ENCODE measurements around the gene SETBP1.

Gene SETBP1

DNA sequence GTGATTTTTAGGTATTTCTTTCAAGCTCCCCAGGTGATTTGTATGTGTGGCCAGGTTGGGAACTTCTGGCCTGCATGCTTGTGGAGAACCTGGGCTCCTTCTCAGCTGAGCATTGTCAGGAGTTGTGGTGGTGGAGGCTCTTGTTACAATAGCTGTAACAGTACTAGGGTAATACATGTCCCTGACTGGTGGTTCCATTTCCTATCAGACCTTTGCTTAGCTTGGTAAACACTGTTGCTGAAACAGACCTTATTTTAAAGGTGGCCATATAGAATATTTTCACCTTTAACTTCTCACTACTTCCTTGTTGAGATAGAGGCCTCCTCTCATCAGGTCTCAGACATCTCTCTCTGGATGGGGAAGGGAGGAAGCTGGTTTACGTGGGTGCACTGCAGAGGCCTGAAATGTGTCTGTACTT is 79.2 kb downstream of the SETBP1 start:
- DNase-seq (ENCODE audit: low spot score) = no peak

DNA sequence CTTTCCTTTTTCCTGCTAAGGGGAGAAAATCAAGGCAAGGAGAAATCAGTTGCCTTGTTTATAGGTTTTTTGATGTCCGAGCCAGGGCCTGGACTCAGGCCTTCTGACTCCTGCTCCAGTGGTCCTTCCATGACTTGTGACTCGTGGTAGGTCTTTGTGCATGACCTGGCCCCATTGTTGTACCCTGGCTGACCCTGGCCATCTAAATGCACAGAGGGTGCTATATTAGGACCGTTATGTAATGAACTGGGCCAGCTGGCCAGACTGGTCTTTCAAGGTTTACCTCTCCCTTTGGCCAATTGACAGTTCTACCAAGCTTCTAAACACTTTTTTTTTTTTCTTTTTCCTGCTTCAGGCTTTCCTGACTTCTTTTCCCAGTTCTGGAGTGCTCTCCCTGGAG is 81.1 kb downstream of the SETBP1 start:
- no peak for DNase-seq (ENCODE audit: low spot score)

DNA sequence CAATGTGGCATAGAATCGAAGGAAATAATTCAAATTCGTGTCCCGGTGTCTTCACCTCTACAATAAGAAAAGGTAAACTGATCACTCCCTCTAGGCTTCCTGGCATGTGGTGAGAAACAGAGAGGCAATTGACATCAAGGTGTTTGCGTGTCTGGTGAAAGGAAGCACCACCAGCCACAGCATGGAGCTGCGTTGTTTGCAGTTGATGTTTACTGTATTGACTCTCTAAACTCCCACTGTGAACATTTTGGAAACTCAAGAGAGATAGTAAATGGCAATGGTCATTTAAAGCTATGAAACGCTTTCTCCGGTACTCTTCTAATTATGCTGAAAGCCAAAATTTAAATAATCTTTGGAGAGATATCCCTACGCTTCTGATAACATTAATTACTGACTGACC is 82.6 kb downstream of the SETBP1 start:
- no peak for DNase-seq (ENCODE audit: low spot score)

DNA sequence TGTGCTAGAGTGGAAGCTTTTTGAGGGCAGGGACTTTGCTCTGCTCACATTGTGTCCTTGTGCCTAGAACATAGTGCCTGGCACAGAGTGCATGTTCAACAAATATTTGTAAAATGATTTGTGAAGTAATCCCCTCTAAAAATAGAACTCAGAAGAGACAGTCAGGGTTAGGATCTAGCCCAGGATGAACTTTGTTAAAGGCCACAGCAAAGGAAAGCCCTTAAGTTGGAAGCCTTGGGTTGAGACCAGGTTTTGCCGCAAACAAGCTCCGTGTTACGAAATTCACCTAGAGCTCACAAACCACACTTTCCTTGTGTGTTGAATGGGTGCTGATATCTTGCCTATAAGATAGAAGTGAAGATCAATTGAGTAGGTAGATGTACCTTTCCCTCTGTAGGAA is 84.2 kb downstream of the SETBP1 start:
- DNase-seq (ENCODE audit: low spot score) = no peak

DNA sequence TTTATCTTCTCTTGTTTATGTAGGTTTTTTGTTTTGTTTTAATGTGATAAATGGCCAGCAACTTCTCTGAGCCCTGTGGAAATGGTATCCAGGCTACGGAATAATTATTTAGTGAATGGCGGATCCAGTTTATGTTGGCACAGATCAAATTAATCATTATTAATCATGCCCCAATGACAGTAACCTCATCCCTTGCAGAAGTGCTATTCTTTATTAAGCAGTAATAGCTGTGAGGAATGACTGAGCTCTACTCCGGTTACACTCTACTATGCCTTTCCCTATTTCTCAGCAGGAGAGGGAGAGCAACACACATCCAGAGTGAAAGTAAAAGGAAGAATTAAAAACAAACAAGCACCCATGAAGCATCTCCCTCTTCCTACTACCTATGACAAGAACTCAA is 84.8 kb downstream of the SETBP1 start:
- DNase-seq (ENCODE audit: low spot score) = no peak

DNA sequence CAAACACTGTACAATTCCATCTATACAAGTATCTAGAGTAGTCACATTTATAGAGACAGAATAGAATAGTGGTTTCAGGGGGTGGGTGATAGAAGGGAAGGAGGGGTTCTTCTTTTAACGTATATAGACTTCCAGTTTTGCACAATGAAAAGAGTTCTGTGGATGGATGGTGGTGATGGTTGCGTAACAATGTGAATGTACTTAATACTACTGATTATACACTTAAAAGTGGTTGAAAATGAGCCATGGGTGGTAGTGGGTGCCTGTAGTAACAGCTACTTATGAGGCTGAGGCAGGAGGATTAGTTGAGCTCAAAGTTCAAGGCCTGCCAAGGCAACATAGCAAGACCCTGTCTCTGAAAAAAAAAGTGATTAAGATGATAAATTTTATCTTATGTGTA is 85.8 kb downstream of the SETBP1 start:
- DNase-seq (ENCODE audit: low spot score) = no peak

DNA sequence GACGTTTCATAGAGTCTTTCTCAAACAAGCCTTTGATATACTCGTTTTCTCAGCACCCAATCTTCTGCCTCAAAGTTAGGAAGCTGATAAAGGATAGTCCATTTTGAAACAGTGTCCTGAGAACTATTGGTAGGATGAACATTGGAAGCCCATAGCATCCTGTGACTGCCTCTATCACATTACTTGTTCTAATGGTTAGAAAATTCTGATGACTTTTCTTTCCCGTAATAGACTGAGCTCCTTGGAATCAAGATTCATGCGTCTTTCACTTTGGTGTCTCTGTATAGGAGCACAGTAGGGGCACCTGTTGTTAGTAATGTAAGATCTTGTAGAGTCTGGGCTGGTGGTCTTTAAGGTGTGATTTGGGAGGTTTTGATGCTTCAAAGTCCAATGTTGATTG is 87.1 kb downstream of the SETBP1 start:
- DNase-seq (ENCODE audit: low spot score) = no peak

DNA sequence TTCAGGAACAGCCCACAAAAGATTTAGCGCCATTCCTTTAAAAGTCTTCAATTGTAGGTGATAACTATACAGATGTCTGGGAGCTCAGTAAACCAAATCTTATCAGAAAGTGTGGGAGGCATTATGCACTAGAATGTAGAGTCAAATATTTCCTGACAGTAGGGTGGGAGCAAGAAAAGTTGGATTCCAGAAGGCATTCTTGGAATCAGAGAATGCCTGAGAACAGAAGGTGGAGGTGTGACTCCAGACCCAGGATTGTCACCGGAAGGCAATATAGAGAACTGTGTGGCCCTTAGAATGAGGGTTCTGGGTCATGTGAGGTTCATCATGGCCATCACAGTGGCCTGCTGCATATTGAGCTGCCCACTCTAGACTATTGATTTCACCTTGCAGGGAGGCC is 90.0 kb downstream of the SETBP1 start:
- DNase-seq (ENCODE audit: low spot score) = no peak

DNA sequence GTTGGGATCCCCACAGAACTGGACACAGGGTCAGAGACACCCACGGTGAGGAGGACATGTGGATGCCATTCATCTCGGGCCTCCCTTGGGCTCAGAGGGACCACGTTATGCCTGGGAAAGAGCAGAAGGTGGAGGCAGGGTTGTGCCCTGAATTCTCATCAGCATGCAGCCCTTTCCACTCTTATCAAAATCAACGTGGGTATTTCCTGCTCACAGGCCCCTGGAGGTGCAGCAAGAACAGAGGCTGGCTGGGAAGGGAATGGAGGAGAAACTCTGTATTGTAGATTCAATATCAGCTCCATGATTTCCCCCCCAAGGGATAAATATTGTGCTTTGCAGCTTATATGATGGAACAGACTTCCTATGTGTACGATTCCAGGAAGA is 90.9 kb downstream of the SETBP1 start:
- no peak for DNase-seq (ENCODE audit: low spot score)

DNA sequence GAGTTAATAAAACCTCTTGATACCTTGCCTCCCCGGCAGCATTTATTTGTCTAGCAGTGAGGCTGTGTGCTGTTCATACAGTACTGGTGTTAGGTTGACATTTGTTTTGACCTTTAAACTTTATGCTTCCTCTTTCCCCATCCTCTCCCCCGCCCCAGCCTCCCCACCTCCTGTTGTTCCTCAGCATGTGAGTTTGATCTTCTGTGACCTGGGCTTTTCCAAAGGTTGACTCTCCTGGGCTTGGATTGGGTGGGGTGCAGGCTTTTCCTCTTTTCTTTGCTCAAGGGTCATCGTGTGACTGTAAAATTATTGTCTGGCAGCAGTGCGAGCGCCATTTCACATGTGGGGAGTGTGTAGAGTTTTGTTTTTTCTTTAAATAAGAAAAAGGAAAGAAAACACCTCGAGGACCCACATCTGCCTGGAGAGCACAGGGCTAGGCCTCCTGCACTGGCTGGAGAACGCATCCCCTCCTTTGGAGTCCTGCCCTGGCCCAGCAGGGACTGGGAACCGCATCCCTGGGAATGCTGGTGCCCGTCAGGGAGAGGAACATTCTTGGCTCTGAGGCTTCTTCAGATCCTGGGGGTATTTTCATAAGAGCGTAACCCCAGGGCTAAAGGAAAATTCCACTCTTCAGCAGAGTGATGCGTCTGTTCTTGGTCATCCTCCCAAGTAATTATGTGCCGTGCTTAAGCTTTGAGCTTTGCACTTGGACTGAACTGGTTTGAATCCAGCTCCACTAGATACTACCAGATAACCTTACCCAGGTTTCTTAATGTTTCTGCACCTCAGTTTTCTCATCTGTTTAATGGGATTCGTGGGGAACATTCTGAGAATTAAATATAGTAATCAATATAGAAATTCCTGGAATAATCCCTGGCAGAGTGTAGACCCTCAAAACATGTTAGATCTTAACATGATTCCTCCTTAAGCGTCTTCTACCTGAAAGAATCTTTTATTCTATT is 91.5 kb downstream of the SETBP1 start:
- no peak for DNase-seq (ENCODE audit: low spot score)

DNA sequence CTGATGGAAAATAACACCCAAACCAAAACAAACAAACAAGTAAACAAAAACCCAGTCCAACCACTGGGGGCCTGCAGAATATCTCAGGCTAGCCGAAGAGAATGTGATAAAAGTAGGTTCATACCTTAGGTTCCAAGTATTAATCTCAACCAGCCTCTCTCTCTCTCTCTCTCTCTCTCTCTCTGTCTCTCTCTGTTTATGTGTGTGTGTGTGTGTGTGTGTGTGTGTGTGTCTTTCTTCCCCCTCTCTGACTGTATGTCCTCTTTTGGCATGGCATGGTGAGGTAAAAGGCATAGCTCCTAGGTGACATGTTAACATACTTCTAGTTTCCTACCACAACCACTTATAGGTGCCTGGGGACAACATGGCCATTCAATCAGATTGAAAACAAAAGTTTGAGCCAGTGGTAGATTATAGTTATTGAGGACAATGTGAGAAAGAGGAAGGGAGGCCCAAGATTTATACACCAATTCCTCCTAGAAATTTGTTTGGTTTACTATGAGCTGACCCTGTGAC is 93.0 kb downstream of the SETBP1 start:
- no peak for DNase-seq (ENCODE audit: low spot score)

DNA sequence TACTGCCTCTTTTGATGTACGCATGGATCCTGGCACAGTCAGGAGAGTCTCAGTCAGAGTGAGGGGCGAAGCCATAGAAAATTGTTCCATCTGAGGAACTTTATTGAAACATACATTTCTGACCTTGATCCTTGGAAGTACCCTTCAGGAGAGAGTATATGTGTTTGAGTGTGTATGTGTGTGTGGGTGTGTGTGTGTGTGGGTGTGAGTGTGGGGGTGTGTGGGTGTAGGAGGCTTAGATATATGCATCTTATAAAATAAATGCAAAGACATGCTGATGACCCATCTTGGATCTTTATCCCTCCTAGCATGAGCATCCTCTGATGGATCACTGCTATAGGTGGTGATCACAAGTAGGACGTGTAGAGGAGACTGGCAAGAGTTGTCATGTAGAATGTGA is 93.5 kb downstream of the SETBP1 start:
- no peak for DNase-seq (ENCODE audit: low spot score)

DNA sequence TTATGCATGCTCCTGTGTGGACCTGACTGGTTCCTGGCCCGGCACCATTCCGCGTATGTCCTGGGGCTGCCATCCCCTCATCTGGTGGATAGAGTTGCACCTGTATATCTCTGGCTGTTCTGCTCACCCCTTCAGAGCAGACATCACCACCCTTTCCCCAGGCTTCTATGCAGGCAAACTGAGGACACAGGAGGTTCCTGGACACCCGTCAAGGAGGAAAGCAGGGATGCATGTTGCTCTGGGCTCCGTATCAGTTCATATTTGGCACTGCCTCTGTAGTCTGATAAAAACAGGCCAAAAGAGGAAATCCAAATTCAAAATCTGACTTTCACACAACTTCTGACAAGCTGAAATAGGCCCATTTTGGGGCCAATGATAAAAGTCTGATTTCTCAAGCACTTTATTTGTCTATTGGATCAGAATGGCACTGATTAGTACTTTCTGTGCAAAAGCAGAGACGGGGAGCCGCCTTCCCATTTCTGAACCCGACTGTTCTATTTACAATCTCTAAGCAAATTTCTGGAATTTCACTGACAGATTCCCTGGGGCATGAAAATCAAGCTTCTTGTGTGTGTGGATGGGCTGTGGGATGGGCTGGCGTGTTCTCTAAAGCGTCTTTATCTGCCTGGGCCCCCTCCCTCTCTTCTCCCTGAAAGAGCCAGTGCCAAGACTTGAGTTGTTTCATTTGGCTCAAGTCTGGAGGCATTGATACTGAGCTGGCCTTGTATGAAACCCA is 96.9 kb downstream of the SETBP1 start:
- no peak for DNase-seq (ENCODE audit: low spot score)

DNA sequence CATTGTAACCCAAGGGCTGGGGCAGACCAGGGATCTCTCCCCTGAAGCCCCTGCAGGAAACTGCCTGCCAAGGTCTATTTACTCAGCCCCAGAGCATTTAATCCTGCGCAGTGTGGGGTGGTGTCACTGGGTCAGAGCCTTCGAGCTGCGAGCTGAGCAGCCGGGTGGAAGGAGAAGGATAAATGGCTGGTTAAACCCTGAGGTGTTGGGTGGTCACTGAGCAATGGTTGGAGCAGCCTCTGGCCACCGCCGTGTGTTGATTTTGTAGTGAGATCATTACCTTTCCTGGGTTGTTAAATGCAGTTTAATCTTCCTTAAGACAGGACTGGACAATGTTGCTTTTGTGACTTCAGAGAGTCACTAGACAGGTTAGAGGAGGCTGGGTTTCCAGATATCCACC is 98.1 kb downstream of the SETBP1 start:
- no peak for DNase-seq (ENCODE audit: low spot score)

DNA sequence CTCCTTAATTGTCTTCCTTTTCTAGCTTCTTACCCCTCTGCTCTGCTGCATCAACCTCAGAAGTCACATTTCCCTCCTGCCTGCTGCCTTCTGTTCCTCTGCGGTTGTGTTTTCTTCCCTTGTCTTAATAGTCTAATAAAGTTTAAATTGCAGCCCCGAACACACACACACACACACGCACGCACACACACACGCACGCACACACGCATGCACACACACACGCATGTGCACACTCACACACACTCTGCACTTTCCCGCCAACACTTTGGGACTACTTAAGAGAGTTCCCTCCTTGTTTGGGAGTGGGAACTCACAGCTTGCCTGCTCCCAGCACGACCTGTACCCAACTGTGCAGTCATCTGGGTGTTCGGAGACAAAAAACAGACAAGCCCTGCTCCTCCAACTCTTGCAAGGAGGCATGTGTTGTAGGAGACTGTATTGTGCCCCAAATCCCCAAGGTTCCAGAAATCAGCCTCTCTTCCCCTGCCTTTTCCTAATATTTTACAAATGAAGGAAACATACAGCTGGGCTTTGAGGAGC is 99.1 kb downstream of the SETBP1 start:
- no peak for DNase-seq (ENCODE audit: low spot score)

DNA sequence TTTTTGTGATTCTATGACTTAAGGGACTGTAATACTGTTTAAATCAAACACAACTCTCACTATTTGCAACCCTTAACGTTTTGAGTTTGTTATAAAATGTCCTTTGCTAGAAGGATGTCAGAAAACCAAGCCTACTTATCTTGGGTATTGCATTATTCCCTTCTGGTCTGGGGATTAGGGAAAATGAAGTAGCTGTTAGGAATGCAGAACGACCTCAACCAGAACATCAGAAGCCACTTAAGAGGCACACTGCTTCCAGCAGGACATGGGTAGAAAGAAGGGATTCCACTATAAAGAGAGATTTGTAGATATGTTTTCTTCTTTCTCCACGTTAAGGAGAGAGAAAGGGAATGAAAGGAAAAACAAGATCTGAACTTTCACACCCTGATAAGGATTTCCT is 101.2 kb downstream of the SETBP1 start:
- DNase-seq (ENCODE audit: low spot score) = no peak

DNA sequence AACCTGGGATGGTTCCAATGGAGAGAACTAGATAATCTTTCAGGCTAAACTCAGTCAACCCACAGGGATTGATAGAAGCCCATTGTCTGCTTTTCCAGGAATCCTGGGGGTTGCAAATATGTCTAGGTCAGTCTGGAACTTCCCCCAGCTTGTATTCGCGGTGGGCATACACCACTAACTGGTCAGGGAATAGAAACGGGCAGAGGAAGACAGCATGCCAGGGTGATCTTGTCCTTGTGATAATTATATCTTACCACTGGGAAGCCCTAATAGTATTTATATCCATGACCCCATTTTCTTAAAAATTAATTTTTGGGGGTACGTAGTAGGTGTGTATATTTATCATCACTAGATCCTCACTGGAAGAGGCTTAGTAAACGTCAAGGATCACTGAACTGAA is 101.9 kb downstream of the SETBP1 start:
- no peak for DNase-seq (ENCODE audit: low spot score)

DNA sequence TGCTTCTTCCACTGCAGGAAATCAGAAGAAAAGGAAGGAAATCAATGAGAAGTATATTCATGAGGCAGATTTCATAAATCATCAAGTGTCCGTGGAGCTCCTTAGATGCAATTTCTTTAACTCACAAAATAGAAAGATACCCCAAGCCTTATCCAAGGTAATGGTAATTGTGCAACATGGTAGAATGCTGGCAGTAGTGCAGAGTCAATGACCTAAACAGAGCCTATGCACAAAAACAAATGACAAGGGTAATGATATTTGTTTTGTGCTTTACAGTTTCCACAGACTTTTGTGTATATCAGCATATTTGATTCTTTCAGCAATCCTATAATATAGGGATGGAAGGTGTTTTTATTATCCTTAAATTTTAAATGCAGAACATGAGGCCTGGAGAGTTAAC is 102.7 kb downstream of the SETBP1 start:
- no peak for DNase-seq (ENCODE audit: low spot score)

DNA sequence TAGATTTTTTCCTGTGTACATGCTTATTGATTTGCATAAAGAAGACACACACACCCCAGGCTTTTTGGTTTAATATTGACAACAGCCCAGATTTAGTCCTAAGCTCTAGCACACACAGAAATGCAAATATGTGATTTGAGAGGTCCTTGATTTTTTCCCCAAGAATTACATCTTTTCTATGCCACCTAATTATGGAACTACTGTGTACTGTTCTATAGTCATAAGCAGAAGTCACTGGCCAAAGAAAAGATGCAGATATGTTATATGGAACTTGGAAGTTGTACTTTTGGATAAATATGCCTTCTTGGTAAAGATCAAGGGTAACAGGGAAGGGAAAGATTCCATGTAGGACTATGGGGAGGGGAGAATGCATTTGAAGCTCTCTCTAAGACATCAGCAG is 105.6 kb downstream of the SETBP1 start:
- no peak for DNase-seq (ENCODE audit: low spot score)

DNA sequence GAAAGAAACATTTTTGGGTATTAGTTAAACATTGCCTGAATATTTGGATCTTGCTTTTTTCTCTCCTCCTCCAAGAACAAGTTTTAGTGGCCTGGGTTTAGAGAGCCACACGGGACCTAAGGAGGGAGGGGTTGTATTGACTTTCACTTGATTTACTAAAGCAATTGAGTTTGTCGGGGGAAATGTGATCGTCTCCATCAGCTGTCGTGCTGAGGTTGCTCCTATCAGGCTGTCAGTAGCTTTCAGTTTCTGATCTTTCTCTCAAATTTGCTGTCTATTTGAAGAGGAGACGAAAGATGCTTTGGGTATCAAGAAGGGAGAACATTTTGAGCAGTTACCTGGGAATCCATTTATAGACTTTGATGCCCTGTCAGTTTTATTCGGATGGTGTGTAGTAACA is 106.0 kb downstream of the SETBP1 start:
- peak; percentile 20 for DNase-seq (ENCODE audit: low spot score)

DNA sequence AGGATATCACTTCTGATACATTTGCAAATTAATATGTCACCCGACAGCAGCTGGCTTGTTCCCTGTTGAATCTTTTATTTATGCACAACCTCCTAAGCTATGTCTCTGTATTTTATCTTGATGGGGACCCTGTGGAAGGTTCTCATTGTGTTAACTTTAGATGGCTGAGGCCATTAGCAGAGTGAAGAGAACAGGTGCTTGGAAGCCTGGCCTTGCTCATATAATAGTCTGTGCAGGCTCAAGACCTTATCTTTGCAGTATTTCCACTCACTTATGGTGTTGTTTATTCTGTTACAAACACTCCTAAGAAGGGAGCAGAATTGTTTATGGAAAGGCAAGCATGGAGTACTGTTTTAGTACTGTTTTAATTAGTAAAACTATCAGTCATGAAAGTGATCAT is 107.6 kb downstream of the SETBP1 start:
- DNase-seq (ENCODE audit: low spot score) = peak; percentile 84

DNA sequence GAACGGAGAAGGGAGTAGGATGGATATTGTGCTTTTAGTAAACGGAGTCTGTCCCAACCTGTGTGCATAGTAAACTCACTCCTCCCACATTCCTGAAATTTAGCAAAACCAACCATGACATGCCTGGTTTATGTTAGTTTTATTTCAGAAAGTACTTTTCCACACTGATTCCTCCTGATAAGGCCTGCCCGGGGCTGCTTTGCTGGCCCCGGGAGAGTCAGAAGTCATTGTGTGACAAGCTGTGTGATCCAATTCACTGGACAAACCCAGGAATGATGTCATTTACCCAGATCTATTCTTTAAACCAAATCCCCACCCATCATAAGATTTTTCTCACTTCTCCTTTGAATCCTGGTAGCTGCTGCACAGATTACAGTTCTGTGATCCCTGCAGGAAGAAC is 109.0 kb downstream of the SETBP1 start:
- peak; percentile 71 for DNase-seq (ENCODE audit: low spot score)

DNA sequence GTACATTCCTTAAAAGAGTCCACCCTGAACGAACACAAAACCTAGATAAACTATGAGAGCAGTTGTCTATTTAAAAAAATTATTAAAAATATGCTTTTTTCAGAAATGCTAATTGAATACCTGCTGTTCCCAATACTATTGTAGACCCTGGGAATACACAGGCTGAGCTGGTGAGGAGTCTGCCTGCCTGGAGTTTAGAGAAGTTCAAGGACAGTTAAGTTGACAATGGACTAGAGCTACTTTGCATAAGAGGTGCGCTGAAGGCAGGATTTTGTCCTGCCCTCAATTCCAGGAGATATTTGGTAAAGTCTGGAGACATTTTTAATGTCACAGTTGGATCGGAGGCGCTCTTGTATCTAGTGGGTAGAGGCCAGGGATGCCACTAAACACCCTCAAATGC is 110.2 kb downstream of the SETBP1 start:
- no peak for DNase-seq (ENCODE audit: low spot score)

Measured in SK-N-DZ (cell line).